ENCODE data around the gene NCAPG2.

The NCAPG2 gene

DNA sequence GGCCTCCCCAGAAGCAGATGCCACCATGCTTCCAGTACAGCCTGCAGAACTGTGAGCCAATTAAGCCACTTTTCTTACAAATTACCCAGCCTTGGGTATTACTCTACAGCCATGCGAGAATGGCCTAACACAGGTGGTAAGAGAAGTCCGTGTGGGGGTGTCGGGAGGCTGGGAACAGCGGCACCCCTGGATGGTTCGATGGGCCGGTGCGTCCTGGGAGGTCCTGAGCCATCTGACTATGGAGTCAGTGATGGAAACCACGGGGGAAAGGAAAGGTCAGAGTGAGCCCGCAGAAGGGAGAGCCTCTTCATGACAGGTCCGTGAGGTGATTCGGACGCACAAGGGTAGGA, 114.4 kb downstream of the NCAPG2 start:
- H3K4me1 ChIP-seq (ENCODE audit: control insufficient read depth in 2 of 2, insufficient read depth in 1 of 2, low read depth in 1 of 2, low read length in 2 of 2): peaks cover 0 to 3% of the 10 kb centered on the region in 2 donors
- no peak overlapping the region for H3K4ac ChIP-seq (ENCODE audit: low read length)
- no peak overlapping the region for H2AK5ac ChIP-seq (ENCODE audit: low read depth, low read length)
- no peak overlapping the region for H3K9ac ChIP-seq (ENCODE audit: low read depth, low read length, poor library complexity)
- no peak overlapping the region for H2BK120ac ChIP-seq (ENCODE audit: low read depth, low read length)
- no peaks in the 10 kb centered on the region for H3K36me3 ChIP-seq (replicated peaks in 1 of 2; ENCODE audit: control insufficient read depth in 2 of 2, insufficient read depth in 2 of 2, low read length in 2 of 2)
- no CpG with 5 or more reads among the region's 12 CpGs for WGBS, 2 donors (ENCODE audit: extremely low coverage in 2 of 2, insufficient read length in 2 of 2, insufficient replicate concordance in 1 of 2)
- H3K27ac ChIP-seq (replicated peaks; ENCODE audit: low read length): no peak overlapping the region
- peaks cover 2% of the 10 kb centered on the region for H3K79me1 ChIP-seq (ENCODE audit: low read depth, low read length)
- H3K14ac ChIP-seq (ENCODE audit: low read length): no peak overlapping the region
- peaks cover 2 to 12% of the 10 kb centered on the region in 2 donors for H3K9me3 ChIP-seq (replicated peaks in 1 of 2; ENCODE audit: control insufficient read depth in 2 of 2, insufficient read depth in 1 of 2, low read depth in 1 of 2, low read length in 2 of 2)
- H2BK5ac ChIP-seq (ENCODE audit: low read length): no peak overlapping the region
- H4K91ac ChIP-seq (ENCODE audit: low read depth, low read length, poor library complexity): no peak overlapping the region
- H3K23ac ChIP-seq (ENCODE audit: low read depth, low read length, poor library complexity): no peak overlapping the region
- H2AFZ ChIP-seq (ENCODE audit: low read length): no peak overlapping the region
- no peak overlapping the region for H3K18ac ChIP-seq (ENCODE audit: low read length)
- no peak overlapping the region for H3K4me2 ChIP-seq (ENCODE audit: insufficient read depth, low read length, poor library complexity, severe bottlenecking)
- H2BK15ac ChIP-seq (ENCODE audit: low read length): no peak overlapping the region
- peaks cover 9 to 38% (median 35%) of the 10 kb centered on the region in 3 experiments for H3K27me3 ChIP-seq (ENCODE audit: control insufficient read depth in 3 of 3, insufficient read depth in 3 of 3, low read depth in 1 of 3, low read length in 3 of 3)
- no peak overlapping the region for H2BK12ac ChIP-seq (ENCODE audit: low read length)
- DNase-seq (ENCODE audit: low spot score): no peak
- H4K8ac ChIP-seq (ENCODE audit: low read depth, low read length): no peak overlapping the region
- no peak overlapping the region for H3K4me3 ChIP-seq (ENCODE audit: low read length in 2 of 2)

DNA sequence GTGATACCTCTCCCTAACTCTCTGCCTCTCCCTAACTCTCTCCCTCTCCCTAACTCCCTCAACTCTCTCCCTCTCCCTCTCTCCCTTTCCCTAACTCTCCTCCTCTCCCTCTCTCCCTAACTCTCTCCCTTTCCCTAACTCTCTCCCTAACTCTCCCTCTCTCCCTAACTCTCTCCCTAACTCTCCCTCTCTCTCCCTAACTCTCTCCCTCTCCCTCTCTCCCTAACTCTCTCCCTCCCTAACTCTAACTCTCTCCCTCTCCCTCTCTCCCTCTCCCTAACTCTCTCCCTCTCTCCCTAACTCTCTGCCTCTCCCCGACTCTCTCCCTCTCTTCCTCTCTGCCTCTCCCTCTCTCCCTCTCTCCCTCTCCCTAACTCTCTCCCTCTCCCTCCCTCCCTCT, 115.0 kb downstream of the NCAPG2 start:
- Histone ChIP-seq H2BK120ac (ENCODE audit: low read depth, low read length) (no peak overlapping the region), H3K9ac (ENCODE audit: low read depth, low read length, poor library complexity) (no peak overlapping the region), H3K9me3 (replicated peaks in 1 of 2; ENCODE audit: control insufficient read depth in 2 of 2, insufficient read depth in 1 of 2, low read depth in 1 of 2, low read length in 2 of 2) (peaks cover 0 to 12% of the 10 kb centered on the region in 2 donors), H3K18ac (ENCODE audit: low read length) (no peak overlapping the region), H4K8ac (ENCODE audit: low read depth, low read length) (no peak overlapping the region), H3K14ac (ENCODE audit: low read length) (no peak overlapping the region), H3K79me1 (ENCODE audit: low read depth, low read length) (no peaks in the 10 kb centered on the region), H3K4ac (ENCODE audit: low read length) (no peak overlapping the region), H2BK12ac (ENCODE audit: low read length) (no peak overlapping the region), H3K27me3 (ENCODE audit: control insufficient read depth in 3 of 3, insufficient read depth in 3 of 3, low read depth in 1 of 3, low read length in 3 of 3) (peaks cover 9 to 40% (median 40%) of the 10 kb centered on the region in 3 experiments), H2AK5ac (ENCODE audit: low read depth, low read length) (no peak overlapping the region), H3K4me1 (ENCODE audit: control insufficient read depth in 2 of 2, insufficient read depth in 1 of 2, low read depth in 1 of 2, low read length in 2 of 2) (peaks cover 0 to 3% of the 10 kb centered on the region in 2 donors), H2AFZ (ENCODE audit: low read length) (no peak overlapping the region), H3K27ac (replicated peaks; ENCODE audit: low read length) (no peak overlapping the region), H3K4me3 (ENCODE audit: low read length in 2 of 2) (no peak overlapping the region), H4K91ac (ENCODE audit: low read depth, low read length, poor library complexity) (no peak overlapping the region), H3K36me3 (replicated peaks in 1 of 2; ENCODE audit: control insufficient read depth in 2 of 2, insufficient read depth in 2 of 2, low read length in 2 of 2) (no peaks in the 10 kb centered on the region), H2BK5ac (ENCODE audit: low read length) (no peak overlapping the region), H3K4me2 (ENCODE audit: insufficient read depth, low read length, poor library complexity, severe bottlenecking) (no peak overlapping the region), H3K23ac (ENCODE audit: low read depth, low read length, poor library complexity) (no peak overlapping the region), H2BK15ac (ENCODE audit: low read length) (no peak overlapping the region)
- no peak for DNase-seq (ENCODE audit: low spot score)
- WGBS, 2 donors (ENCODE audit: extremely low coverage in 2 of 2, insufficient read length in 2 of 2, insufficient replicate concordance in 1 of 2): 100% methylated on average over 1 of the region's 1 CpG; no CpG with 5 or more reads in 1 of the 2 donors

DNA sequence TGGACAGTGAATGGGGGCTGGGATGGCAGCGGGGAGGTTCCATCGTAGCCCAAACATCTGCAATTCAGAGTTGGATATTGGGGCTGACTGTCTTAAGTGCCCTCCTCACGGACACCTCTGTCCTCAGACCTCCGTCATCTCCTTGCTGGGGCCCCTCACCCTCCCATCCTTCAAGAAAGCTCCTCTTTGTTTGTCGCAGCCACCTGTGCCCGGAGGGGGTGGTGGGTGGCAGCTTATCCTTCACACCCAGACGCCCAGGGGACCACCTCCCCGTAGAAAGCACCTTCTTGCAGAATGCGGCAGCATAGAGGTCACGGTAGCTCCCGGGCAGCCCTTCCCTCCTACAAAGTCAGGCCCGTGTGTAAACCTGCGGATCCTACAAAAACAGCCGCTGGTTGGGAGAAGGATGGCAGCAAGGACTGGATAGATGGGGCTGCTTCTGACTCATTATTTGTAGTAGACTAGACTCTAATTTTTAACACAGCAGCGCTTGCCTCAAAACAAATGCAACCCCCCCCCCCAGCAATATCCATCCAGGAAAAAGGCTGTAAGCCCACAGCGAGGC, 115.6 kb downstream of the NCAPG2 start:
- Histone ChIP-seq H3K23ac (ENCODE audit: low read depth, low read length, poor library complexity) (peak overlapping the region; percentile 87), H3K79me1 (ENCODE audit: low read depth, low read length) (no peaks in the 10 kb centered on the region), H3K27ac (replicated peaks; ENCODE audit: low read length) (no peak overlapping the region), H4K91ac (ENCODE audit: low read depth, low read length, poor library complexity) (no peak overlapping the region), H3K14ac (ENCODE audit: low read length) (no peak overlapping the region), H3K36me3 (replicated peaks in 1 of 2; ENCODE audit: control insufficient read depth in 2 of 2, insufficient read depth in 2 of 2, low read length in 2 of 2) (no peaks in the 10 kb centered on the region), H2AFZ (ENCODE audit: low read length) (no peak overlapping the region), H2BK120ac (ENCODE audit: low read depth, low read length) (no peak overlapping the region), H2BK5ac (ENCODE audit: low read length) (no peak overlapping the region), H2BK12ac (ENCODE audit: low read length) (no peak overlapping the region), H2BK15ac (ENCODE audit: low read length) (peak overlapping the region; percentile 95), H3K9ac (ENCODE audit: low read depth, low read length, poor library complexity) (no peak overlapping the region), H3K9me3 (replicated peaks in 1 of 2; ENCODE audit: control insufficient read depth in 2 of 2, insufficient read depth in 1 of 2, low read depth in 1 of 2, low read length in 2 of 2) (peaks cover 0 to 7% of the 10 kb centered on the region in 2 donors), H3K4ac (ENCODE audit: low read length) (peak overlapping the region; percentile 45), H2AK5ac (ENCODE audit: low read depth, low read length) (peak overlapping the region; percentile 66), H3K4me1 (ENCODE audit: control insufficient read depth in 2 of 2, insufficient read depth in 1 of 2, low read depth in 1 of 2, low read length in 2 of 2) (peaks cover 0 to 3% of the 10 kb centered on the region in 2 donors), H3K4me2 (ENCODE audit: insufficient read depth, low read length, poor library complexity, severe bottlenecking) (no peak overlapping the region), H3K18ac (ENCODE audit: low read length) (peak overlapping the region; percentile 72), H4K8ac (ENCODE audit: low read depth, low read length) (peak overlapping the region; percentile 90), H3K27me3 (ENCODE audit: control insufficient read depth in 3 of 3, insufficient read depth in 3 of 3, low read depth in 1 of 3, low read length in 3 of 3) (peaks cover 9 to 47% (median 38%) of the 10 kb centered on the region in 3 experiments), H3K4me3 (ENCODE audit: low read length in 2 of 2) (no peak overlapping the region)
- DNase-seq (ENCODE audit: low spot score): no peak
- no CpG with 5 or more reads among the region's 16 CpGs for WGBS, 2 donors (ENCODE audit: extremely low coverage in 2 of 2, insufficient read length in 2 of 2, insufficient replicate concordance in 1 of 2)

DNA sequence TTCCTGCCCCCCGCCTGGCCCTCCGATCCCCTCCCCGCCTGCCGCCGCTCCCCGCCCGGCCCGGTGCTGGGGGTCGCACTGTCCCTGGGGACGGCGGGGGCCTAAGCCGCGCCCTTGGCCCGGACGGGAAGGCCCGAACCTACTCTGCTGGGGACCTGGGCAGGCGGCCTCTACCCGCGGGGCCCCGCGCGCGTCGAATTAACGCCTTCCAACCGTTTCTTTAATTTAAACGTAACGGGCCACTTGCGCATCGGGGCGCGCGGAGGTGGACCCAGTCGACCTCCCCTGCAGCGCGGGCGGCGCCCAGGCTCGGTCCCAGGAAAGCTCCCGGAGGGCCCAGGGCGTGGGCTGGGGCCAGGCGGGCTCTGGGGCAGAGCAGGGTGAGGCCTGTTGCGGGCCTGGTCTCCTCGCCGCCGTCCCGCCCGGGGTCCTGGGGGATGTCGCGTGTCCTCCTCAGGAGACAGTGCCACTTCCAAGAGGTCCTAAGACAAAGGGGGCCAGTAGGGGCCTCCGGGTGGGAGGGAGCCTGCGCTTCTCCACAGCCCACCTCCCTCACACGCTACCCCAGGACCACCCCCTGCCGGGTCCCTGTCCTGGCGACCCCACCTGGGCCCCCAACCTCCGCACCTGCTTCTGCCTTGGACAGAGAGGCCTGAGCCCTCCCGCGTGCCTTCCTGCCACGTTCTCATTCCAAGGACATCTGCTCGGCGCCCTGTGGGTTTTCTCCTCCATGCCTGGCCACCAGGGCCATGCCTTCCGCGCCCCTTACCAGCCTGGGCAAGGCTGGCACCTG, 116.3 kb downstream of the NCAPG2 start:
- Histone ChIP-seq H3K27ac (replicated peaks; ENCODE audit: low read length) (no peak overlapping the region), H3K4ac (ENCODE audit: low read length) (peak overlapping the region; percentile 45), H2BK5ac (ENCODE audit: low read length) (no peak overlapping the region), H3K18ac (ENCODE audit: low read length) (peak overlapping the region; percentile 72), H3K23ac (ENCODE audit: low read depth, low read length, poor library complexity) (peak overlapping the region; percentile 87), H3K14ac (ENCODE audit: low read length) (no peak overlapping the region), H3K9ac (ENCODE audit: low read depth, low read length, poor library complexity) (peak overlapping the region; percentile 71), H2AK5ac (ENCODE audit: low read depth, low read length) (peak overlapping the region; percentile 66), H4K91ac (ENCODE audit: low read depth, low read length, poor library complexity) (no peak overlapping the region), H2BK120ac (ENCODE audit: low read depth, low read length) (no peak overlapping the region), H4K8ac (ENCODE audit: low read depth, low read length) (peak overlapping the region; percentile 90), H2BK15ac (ENCODE audit: low read length) (peak overlapping the region; percentile 95), H3K4me2 (ENCODE audit: insufficient read depth, low read length, poor library complexity, severe bottlenecking) (peak overlapping the region; percentile 99), H3K36me3 (replicated peaks in 1 of 2; ENCODE audit: control insufficient read depth in 2 of 2, insufficient read depth in 2 of 2, low read length in 2 of 2) (no peaks in the 10 kb centered on the region), H3K27me3 (ENCODE audit: control insufficient read depth in 3 of 3, insufficient read depth in 3 of 3, low read depth in 1 of 3, low read length in 3 of 3) (peaks cover 9 to 54% (median 38%) of the 10 kb centered on the region in 3 experiments), H2AFZ (ENCODE audit: low read length) (peak overlapping the region; percentile 91), H3K4me1 (ENCODE audit: control insufficient read depth in 2 of 2, insufficient read depth in 1 of 2, low read depth in 1 of 2, low read length in 2 of 2) (peaks cover 0 to 3% of the 10 kb centered on the region in 2 donors), H2BK12ac (ENCODE audit: low read length) (no peak overlapping the region), H3K9me3 (replicated peaks in 1 of 2; ENCODE audit: control insufficient read depth in 2 of 2, insufficient read depth in 1 of 2, low read depth in 1 of 2, low read length in 2 of 2) (peaks cover 0 to 5% of the 10 kb centered on the region in 2 donors), H3K4me3 (ENCODE audit: low read length in 2 of 2) (peak overlapping the region; percentile 24 to 73), H3K79me1 (ENCODE audit: low read depth, low read length) (no peaks in the 10 kb centered on the region)
- WGBS, 2 donors (ENCODE audit: extremely low coverage in 2 of 2, insufficient read length in 2 of 2, insufficient replicate concordance in 1 of 2): no CpG with 5 or more reads among the region's 63 CpGs
- DNase-seq (ENCODE audit: low spot score): peak; percentile 33

All from neuronal stem cell (in vitro differentiated cells).